Measurements from ENCODE around the gene RHCE. TPM values are rescaled to one million over a fixed set of nuclear protein-coding genes. Genes with fewer than 3 reads are reported as not detected.
"Not testable (repeated sequence)": the region's sequence is repeated elsewhere in the genome, so short reads cannot be mapped to it uniquely, and the experiment has no call there.

The RHCE gene
- total and polyA plus RNA-seq, 11 donors, result 0.24 to 2.0 (median 0.69) TPM; not detected in 1

GRCh38 chr1:25322127-25322526 lies 98.5 kb downstream of the RHCE start:
- H3K27me3 ChIP-seq; DNase-seq; ATAC-seq; H3K27ac ChIP-seq; H3K4me1 ChIP-seq; H3K9me3 ChIP-seq; H3K36me3 ChIP-seq; H3K4me3 ChIP-seq; intact Hi-C loops (cut with DNase I): not testable (repeated sequence)
- WGBS, 4 donors, result 87 to 100% (median 91%) methylated on average over 2 to 9 of the region's 9 CpGs

- H3K4me3 ChIP-seq; H3K4me1 ChIP-seq; intact Hi-C loops (cut with DNase I); H3K36me3 ChIP-seq; DNase-seq; H3K27me3 ChIP-seq; H3K9me3 ChIP-seq; H3K27ac ChIP-seq; ATAC-seq: not testable (repeated sequence)
- 73 to 78% (median 74%) methylated on average over 9 of the region's 9 CpGs for WGBS, 4 donors
Observed at GRCh38 chr1:25320314-25320938, 100.2 kb downstream of the RHCE start.

- DNase-seq; H3K4me1 ChIP-seq; H3K27me3 ChIP-seq; ATAC-seq; H3K27ac ChIP-seq; intact Hi-C loops (cut with DNase I); H3K4me3 ChIP-seq; H3K9me3 ChIP-seq: not testable (repeated sequence)
- H3K36me3 ChIP-seq, result peaks cover 0 to 11% (median 0%) of the 10 kb centered on the region in 9 donors
Observed at GRCh38 chr1:25312806-25313470, 107.7 kb downstream of the RHCE start.

Other genes starting within 250 kb of the RHCE start
- 10 to 100 TPM; 25.0 to 41.3 (median 31.6) TPM for gene SYF2, start 188.3 kb downstream of the RHCE start, total RNA-seq
- 10 to 100 TPM; 43.1 to 60.3 TPM for gene SYF2, start 188.3 kb downstream of the RHCE start, polyA plus RNA-seq
- gene RSRP1, start 173.4 kb downstream of the RHCE start, total RNA-seq, result 10 to 100 TPM; 14.4 to 51.4 (median 29.4) TPM
- gene RSRP1, start 173.4 kb downstream of the RHCE start, polyA plus RNA-seq, result 100 to 1,000 TPM in 1 of 2 donors, 10 to 100 TPM in 1; 19.3 to 114 TPM
- not detected for gene RHD, start 148.3 kb downstream of the RHCE start, total RNA-seq
- gene RHD, start 148.3 kb downstream of the RHCE start, polyA plus RNA-seq, result not detected
- 100 to 1,000 TPM in 2 of 9 donors, 10 to 100 TPM in 7; 53.5 to 112 (median 94.5) TPM for gene TMEM50A, start 82.5 kb downstream of the RHCE start, total RNA-seq
- 10 to 100 TPM; 81.4 to 93.5 TPM for gene TMEM50A, start 82.5 kb downstream of the RHCE start, polyA plus RNA-seq
- gene MACO1, start 10.1 kb upstream of the RHCE start, total RNA-seq, result 10 to 100 TPM; 11.2 to 21.0 (median 14.6) TPM
- 10 to 100 TPM in 1 of 2 donors, 1 to 10 TPM in 1; 5.8 to 11.8 TPM for gene MACO1, start 10.1 kb upstream of the RHCE start, polyA plus RNA-seq
- 10 to 100 TPM in 8 of 9 donors, 1 to 10 TPM in 1; 9.9 to 17.4 (median 13.3) TPM for gene LDLRAP1, start 122.8 kb upstream of the RHCE start, total RNA-seq
- 10 to 100 TPM in 1 of 2 donors, 1 to 10 TPM in 1; 9.0 to 15.4 TPM for gene LDLRAP1, start 122.8 kb upstream of the RHCE start, polyA plus RNA-seq
- 10 to 100 TPM; 10.5 to 25.7 (median 14.8) TPM for gene MAN1C1, start 196.0 kb upstream of the RHCE start, total RNA-seq
- gene MAN1C1, start 196.0 kb upstream of the RHCE start, polyA plus RNA-seq, result 10 to 100 TPM in 1 of 2 donors, 1 to 10 TPM in 1; 7.7 to 10.9 TPM

Data from heart left ventricle (tissue), 16 donors.